GM12878 (cell line): Measurements from ENCODE around the gene ZNG1A. TPM values are rescaled to one million over a fixed set of nuclear protein-coding genes. Genes with fewer than 3 reads are reported as not detected.

Experiments used
- ATAC-seq: fragments of 200-7000 bp; cut with Tn5 transposase; 3 replicates; pipeline ENCODE4 v1.9.1; 2020; ENCODE audit warnings: mild to moderate bottlenecking, moderate library complexity
- BruUV-seq: library from RNA; stranded (reverse); fragments of 400-500 nt; replicated peaks from 2 replicates; lab custom pipeline; 2021; lab: Mats Ljungman, UMichigan
- CTCF ChIA-PET: fragments of 300-600 bp; sonication (Branson Sonifier 250); formaldehyde crosslinking; extraction: SDS; loops from one replicate; lab custom pipeline; 2021; ENCODE audit warnings: inconsistent platforms; lab: Yijun Ruan, JAX
- POLR2A ChIA-PET: fragments of 350-600 bp; formaldehyde crosslinking; extraction: SDS; loops from one replicate; lab custom pipeline; 2021; ENCODE audit warnings: inconsistent platforms; lab: Charles Lee
- RAD21 ChIA-PET: fragments of 300-600 bp; sonication (Branson Sonifier 250); formaldehyde crosslinking; loops from one replicate; lab custom pipeline; 2023; ENCODE audit warnings: antibody characterized with exemption; ENCODE audit not compliant: unreplicated experiment; lab: Charles Lee
- SMC1A ChIA-PET: fragments of 300-600 bp; sonication (Branson Sonifier 250); formaldehyde crosslinking; loops from one replicate; lab custom pipeline; 2023; ENCODE audit not compliant: unreplicated experiment, uncharacterized antibody; lab: Charles Lee
- DNase-seq: peaks from one replicate; pipeline ENCODE4 v3.0.0-alpha.2; 2011; ENCODE audit warnings: low read depth, low spot score
- FAIRE-seq: peaks from 3 replicates; lab custom pipeline; 2011; peaks lifted over from hg19 to GRCh38; lab: Jason Lieb, UNC
- H2AFZ ChIP-seq: 2 replicates; pipeline ENCODE4 v1.6.0; 2011; ENCODE audit warnings: low read depth, low read length, control low read depth; ENCODE audit not compliant: control insufficient read depth
- H3K27ac ChIP-seq: 2 replicates; pipeline ENCODE4 v1.5.1; 2011; ENCODE audit warnings: control low read depth; ENCODE audit not compliant: control insufficient read depth, insufficient read depth
- H3K27me3 ChIP-seq, 2 experiments: replicated peaks in 1 of 2; 2 replicates each; pipeline versions ENCODE4 v1.6.0 to v1.6.1; 2011; ENCODE audit warnings: low read length in 1 of 2; ENCODE audit not compliant: control insufficient read depth in 2 of 2, insufficient read depth in 2 of 2
- H3K36me3 ChIP-seq, 2 experiments: 2 replicates each; pipeline ENCODE4 v1.5.1; 2011; ENCODE audit warnings: low read length in 1 of 2; ENCODE audit not compliant: control insufficient read depth in 2 of 2, insufficient read depth in 2 of 2
- H3K4me1 ChIP-seq: 2 replicates; pipeline ENCODE4 v1.6.1; 2011; ENCODE audit warnings: mild to moderate bottlenecking, low read length, moderate library complexity, mixed read lengths; ENCODE audit not compliant: control insufficient read depth, insufficient read depth
- H3K4me2 ChIP-seq: 2 replicates; pipeline ENCODE4 v1.6.0; 2011; ENCODE audit warnings: control low read depth; ENCODE audit not compliant: control insufficient read depth, insufficient read depth
- H3K4me3 ChIP-seq: fragments of 200-600 bp; sonication (generic); 2 replicates; pipeline ENCODE4 v1.5.1; 2016
- H3K79me2 ChIP-seq: 2 replicates; pipeline ENCODE4 v1.6.0; 2011; ENCODE audit warnings: low read length; ENCODE audit not compliant: control insufficient read depth, insufficient read depth
- H3K9ac ChIP-seq: 2 replicates; pipeline ENCODE4 v1.8.0; 2011; ENCODE audit warnings: low read length, control low read depth, mixed read lengths; ENCODE audit not compliant: control insufficient read depth, insufficient read depth
- H3K9me3 ChIP-seq: replicated peaks from 3 replicates; pipeline ENCODE4 v1.5.1; 2011; ENCODE audit warnings: mild to moderate bottlenecking, low read length; ENCODE audit not compliant: control insufficient read depth, insufficient read depth
- H4K20me1 ChIP-seq: 2 replicates; pipeline ENCODE4 v1.6.0; 2011; ENCODE audit not compliant: control insufficient read depth, insufficient read depth
- JUND ChIP-seq: IDR thresholded peaks from 2 replicates; pipeline ENCODE4 v1.6.1; 2012; ENCODE audit warnings: low read depth, mild to moderate bottlenecking, low read length, improper control_type of control experiment, moderate library complexity
- RUNX3 ChIP-seq: IDR thresholded peaks from 2 replicates; pipeline ENCODE4 v1.6.1; 2012; ENCODE audit warnings: low read length, inconsistent platforms
- WGBS: methylation state at CpG from one replicate; pipeline ENCODE4 v1.1.6; 2016; ENCODE audit warnings: low lambda C conversion rate; ENCODE audit not compliant: insufficient replicate concordance, insufficient coverage; ENCODE audit errors: missing lambda C conversion rate; 5-methylcytosine and 5-hydroxymethylcytosine counted together
- in situ Hi-C: fragments of 300-500 bp; cut with MboI; formaldehyde crosslinking; loops from 9 replicates; pipeline ENCODE4 v1.14.3; 2018; ENCODE audit warnings: mixed read lengths
- intact Hi-C: fragments of 100-400 bp; cut with micrococcal nuclease; formaldehyde crosslinking; loops from one replicate; pipeline ENCODE4 v1.14.2; 2022; ENCODE audit not compliant: unreplicated experiment
- polyA plus RNA-seq, 11 experiments: library from polyadenylated mRNA; depleted of rRNA in 4 of 11; unstranded in 6 of 11; stranded (reverse) in 5 of 11; fragments of >200 nt; fragmentation: Nextera tagmentation in 4 of 11; fragmentation: Illumina TruSeq in 1 of 11; extraction: Ambion mirVana in 4 of 11; extraction: Trizol in 1 of 11; gene quantifications; 1 replicate in 1 of 11; 2 replicates in 10 of 11; pipeline versions ENCODE4 v1.2.1 to v1.2.3, GENCODE V29; 2011 to 2016; ENCODE audit warnings: inconsistent platforms in 2 of 11, missing spikeins in 2 of 11, low read depth in 1 of 11
- total RNA-seq, 4 experiments: library from RNA; depleted of rRNA in 3 of 4; stranded (reverse); fragments of >200 nt in 3 of 4; fragmentation: Illumina TruSeq in 1 of 4; extraction: Trizol in 1 of 4; gene quantifications; 2 replicates each; pipeline versions ENCODE4 v1.2.1 to v1.2.3, GENCODE V29; 2013 to 2021
- TF ChIP-seq, protein P1 (sequence below), 3 experiments: IDR thresholded peaks in 2 of 3; conservative IDR thresholded peaks in 1 of 3; 2 replicates each; pipeline ENCODE4 v1.5.1; 2011; ENCODE audit warnings: low read depth in 3 of 3, low read length in 3 of 3, mild to moderate bottlenecking in 3 of 3, control low read depth in 2 of 3, moderate library complexity in 2 of 3, inconsistent platforms in 1 of 3, mixed read lengths in 1 of 3; ENCODE audit not compliant: control insufficient read depth in 2 of 3, insufficient read depth in 1 of 3; ENCODE audit errors: extremely low read depth in 1 of 3

The ZNG1A gene
- total and polyA plus RNA-seq, 10 of the 15 experiments (the other 5 are each of a cell fraction or from before 2014, with no cell fraction given), result 48.0 to 179 (median 96.7) TPM

DNA sequence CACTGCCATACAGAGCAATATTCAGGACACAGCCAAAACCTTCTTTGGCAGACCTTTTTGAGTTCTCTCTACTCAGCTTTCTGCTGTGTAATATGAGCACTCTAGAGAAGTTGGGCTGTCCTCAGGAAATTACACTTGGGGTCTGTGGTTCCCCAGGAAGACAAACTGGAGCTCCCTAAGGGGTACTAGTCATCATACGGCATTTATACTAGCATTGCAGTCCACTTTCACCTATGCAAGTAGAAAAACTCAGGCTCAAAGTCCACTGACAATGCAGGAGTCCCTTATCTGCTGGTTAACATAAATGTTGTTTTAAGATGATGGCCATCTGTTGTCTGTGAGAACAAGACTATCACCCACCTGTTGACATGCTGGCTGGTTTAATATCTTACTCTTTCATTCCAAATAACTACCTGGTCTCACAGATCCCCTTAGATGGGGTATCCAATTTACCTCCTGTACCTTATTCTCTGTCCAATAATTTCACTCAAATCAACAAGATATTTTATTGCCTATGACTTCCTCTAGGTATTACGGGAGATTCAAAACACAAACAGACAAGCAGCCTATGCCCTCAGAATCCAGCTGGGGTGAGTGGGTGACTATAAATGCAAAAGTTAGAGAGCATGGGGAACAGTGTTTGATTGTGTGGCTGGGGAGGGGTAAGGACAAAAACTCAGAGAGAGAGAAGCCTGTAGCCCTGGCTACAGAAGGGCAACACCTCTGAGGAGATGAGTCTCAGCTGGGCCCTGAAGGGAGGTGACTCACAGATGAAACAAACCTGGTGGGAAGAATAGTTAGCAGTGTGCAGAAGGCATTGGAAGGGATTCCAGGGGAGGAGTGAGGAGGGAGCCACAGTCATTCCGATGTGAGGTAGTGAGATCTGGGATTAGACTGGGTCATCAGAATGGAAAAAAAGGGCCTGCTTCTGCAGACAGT lies 46.0 kb upstream of the ZNG1A start:
- H3K4me2 ChIP-seq, result no peak overlapping the region
- H3K4me1 ChIP-seq, result peaks cover 4% of the 10 kb centered on the region; the same call in 1 of the 2 replicates
- H3K9ac ChIP-seq, result no peak overlapping the region
- ATAC-seq (no peak), DNase-seq (no peak), FAIRE-seq (no peak)
- H3K79me2 ChIP-seq, result no peaks in the 10 kb centered on the region
- WGBS, result 49% methylated on average over 3 of the region's 3 CpGs
- ChIA-PET RAD21 (no interaction called here), POLR2A (no interaction called here), SMC1A (no interaction called here), CTCF (interaction anchor here (0.7 kb wide), 1 partner anchor 9 kb away, joined by 3 read pairs; no protein-coding TSS in a partner anchor)
- intact Hi-C loops (no loop called here), in situ Hi-C loops (no loop called here)
- no peaks in the 10 kb centered on the region for H4K20me1 ChIP-seq
- no peaks in the 10 kb centered on the region for H3K36me3 ChIP-seq
- H3K4me3 ChIP-seq, result no peak overlapping the region
- no peaks in the 10 kb centered on the region; a peak in 2 of 4 replicates for H3K27me3 ChIP-seq
- H2AFZ ChIP-seq, result peak overlapping the region; percentile 51
- H3K9me3 ChIP-seq, result no peaks in the 10 kb centered on the region; the same call in 2 of the 3 replicates
- no peak for TF ChIP-seq JUND
- TF ChIP-seq RUNX3, result peak; percentile 17; the same call in 1 of the 2 replicates
- TF ChIP-seq, protein P1, sequence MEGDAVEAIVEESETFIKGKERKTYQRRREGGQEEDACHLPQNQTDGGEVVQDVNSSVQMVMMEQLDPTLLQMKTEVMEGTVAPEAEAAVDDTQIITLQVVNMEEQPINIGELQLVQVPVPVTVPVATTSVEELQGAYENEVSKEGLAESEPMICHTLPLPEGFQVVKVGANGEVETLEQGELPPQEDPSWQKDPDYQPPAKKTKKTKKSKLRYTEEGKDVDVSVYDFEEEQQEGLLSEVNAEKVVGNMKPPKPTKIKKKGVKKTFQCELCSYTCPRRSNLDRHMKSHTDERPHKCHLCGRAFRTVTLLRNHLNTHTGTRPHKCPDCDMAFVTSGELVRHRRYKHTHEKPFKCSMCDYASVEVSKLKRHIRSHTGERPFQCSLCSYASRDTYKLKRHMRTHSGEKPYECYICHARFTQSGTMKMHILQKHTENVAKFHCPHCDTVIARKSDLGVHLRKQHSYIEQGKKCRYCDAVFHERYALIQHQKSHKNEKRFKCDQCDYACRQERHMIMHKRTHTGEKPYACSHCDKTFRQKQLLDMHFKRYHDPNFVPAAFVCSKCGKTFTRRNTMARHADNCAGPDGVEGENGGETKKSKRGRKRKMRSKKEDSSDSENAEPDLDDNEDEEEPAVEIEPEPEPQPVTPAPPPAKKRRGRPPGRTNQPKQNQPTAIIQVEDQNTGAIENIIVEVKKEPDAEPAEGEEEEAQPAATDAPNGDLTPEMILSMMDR (IDR thresholded peaks at IDR 0.05 in 2 of 3, conservative IDR thresholded peaks at IDR 0.05 in 1 of 3; ENCODE audit: control insufficient read depth in 2 of 3, extremely low read depth in 1 of 3, insufficient read depth in 1 of 3, low read depth in 3 of 3, low read length in 3 of 3), result no peak
- no peak overlapping the region for H3K27ac ChIP-seq
- no TSS peak for BruUV-seq
